Measurements from ENCODE around the gene KRT74. TPM values are rescaled to one million over a fixed set of nuclear protein-coding genes. Genes with fewer than 3 reads are reported as not detected.

Gene KRT74
- total and polyA plus RNA-seq, 9 of the 15 experiments (the other 6 are each of a cell fraction or from before 2014, with no cell fraction given) = not detected

DNA sequence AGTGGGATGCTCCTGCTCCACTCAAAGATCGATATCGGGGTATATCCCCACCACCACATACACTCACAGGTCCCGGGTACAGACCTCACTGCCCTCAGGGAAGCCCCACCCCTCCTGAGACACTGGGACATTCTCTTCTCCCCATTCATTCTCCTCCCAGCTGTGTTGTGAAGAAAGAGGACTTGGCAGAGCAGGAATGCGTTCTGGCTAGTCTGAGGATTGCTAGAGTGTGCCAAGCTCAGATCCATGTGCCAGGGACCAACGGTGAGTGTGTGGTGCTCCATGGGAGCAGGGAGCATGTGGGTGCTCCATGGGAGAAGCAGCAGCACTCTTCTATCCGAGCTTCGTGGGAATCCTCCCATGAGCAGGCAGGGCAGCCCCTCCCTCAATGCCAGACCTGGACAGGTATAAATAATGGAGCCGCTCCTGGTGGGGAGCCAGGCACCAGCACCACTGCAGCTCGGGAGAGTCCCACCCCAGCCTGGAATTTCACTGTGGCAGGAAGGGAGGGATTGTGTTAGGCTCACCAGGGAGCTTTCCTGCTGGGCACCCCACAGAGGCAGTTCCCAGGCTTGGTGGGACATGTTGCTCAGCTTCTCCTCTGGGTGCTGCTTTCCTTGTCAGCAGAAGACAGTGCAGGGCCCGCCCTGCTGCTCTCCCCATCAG lies 51.2 kb downstream of the KRT74 start:
- Histone ChIP-seq H3K4me3 (no peak overlapping the region), H3K4me2 (ENCODE audit: insufficient read depth, low read length) (no peak overlapping the region), H3K9ac (ENCODE audit: insufficient read depth in 1 of 2, low read depth in 2 of 2, low read length in 2 of 2) (no peak overlapping the region), H3K36me3 (ENCODE audit: control insufficient read depth, insufficient read depth, low read length) (no peaks in the 10 kb centered on the region), H2AFZ (ENCODE audit: low read depth, low read length) (no peak overlapping the region), H3K79me2 (ENCODE audit: control insufficient read depth, insufficient read depth, low read length) (no peaks in the 10 kb centered on the region), H3K27ac (ENCODE audit: extremely low read depth, low read depth, low read length) (no peak overlapping the region), H3K4me1 (replicated peaks in 1 of 2; ENCODE audit: control insufficient read depth in 2 of 2, insufficient read depth in 2 of 2, low read length in 2 of 2) (no peaks in the 10 kb centered on the region; a peak in 1 of 5 replicates), H4K20me1 (replicated peaks; ENCODE audit: control insufficient read depth, insufficient read depth, low read length) (peaks cover 4% of the 10 kb centered on the region; the same call in 1 of the 2 replicates), H3K9me1 (ENCODE audit: control insufficient read depth, insufficient read depth, low read length) (no peaks in the 10 kb centered on the region), H3K9me3 (replicated peaks; ENCODE audit: control insufficient read depth, insufficient read depth, low read depth, low read length) (no peaks in the 10 kb centered on the region), H3K27me3 (ENCODE audit: control insufficient read depth in 2 of 2, insufficient read depth in 2 of 2, low read length in 2 of 2) (peaks cover 15 to 72% of the 10 kb centered on the region in 2 experiments; a peak in 4 of 5 replicates)
- in situ Hi-C loops (cut with MboI) (no loop called here), intact Hi-C loops (cut with micrococcal nuclease) (no loop called here)
- ChIA-PET CTCF (ENCODE audit: low intra/inter-chr PET ratio) (no interaction called here), POLR2A (no interaction called here)
- WGBS (ENCODE audit: insufficient coverage, low coverage, missing lambda C conversion rate) = 0% methylated on average over 9 of the region's 10 CpGs
- no peak for DNase-seq (ENCODE audit: extremely low read depth in 1 of 4, low spot score in 3 of 4)
- no TSS peak for BruUV-seq (replicated peaks)
- FAIRE-seq = no peak
- TF ChIP-seq, protein P1, sequence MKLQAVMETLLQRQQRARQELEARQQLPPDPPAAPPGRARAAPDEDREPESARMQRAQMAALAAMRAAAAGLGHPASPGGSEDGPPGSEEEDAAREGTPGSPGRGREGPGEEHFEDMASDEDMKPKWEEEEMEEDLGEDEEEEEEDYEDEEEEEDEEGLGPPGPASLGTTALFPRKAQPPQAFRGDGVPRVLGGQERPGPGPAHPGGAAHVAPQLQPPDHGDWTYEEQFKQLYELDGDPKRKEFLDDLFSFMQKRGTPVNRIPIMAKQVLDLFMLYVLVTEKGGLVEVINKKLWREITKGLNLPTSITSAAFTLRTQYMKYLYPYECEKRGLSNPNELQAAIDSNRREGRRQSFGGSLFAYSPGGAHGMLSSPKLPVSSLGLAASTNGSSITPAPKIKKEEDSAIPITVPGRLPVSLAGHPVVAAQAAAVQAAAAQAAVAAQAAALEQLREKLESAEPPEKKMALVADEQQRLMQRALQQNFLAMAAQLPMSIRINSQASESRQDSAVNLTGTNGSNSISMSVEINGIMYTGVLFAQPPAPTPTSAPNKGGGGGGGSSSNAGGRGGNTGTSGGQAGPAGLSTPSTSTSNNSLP (IDR thresholded peaks at IDR 0.05; ENCODE audit: borderline replicate concordance, low read depth, low read length) = no peak
- TF ChIP-seq, protein P2, sequence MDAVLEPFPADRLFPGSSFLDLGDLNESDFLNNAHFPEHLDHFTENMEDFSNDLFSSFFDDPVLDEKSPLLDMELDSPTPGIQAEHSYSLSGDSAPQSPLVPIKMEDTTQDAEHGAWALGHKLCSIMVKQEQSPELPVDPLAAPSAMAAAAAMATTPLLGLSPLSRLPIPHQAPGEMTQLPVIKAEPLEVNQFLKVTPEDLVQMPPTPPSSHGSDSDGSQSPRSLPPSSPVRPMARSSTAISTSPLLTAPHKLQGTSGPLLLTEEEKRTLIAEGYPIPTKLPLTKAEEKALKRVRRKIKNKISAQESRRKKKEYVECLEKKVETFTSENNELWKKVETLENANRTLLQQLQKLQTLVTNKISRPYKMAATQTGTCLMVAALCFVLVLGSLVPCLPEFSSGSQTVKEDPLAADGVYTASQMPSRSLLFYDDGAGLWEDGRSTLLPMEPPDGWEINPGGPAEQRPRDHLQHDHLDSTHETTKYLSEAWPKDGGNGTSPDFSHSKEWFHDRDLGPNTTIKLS (IDR thresholded peaks at IDR 0.05; ENCODE audit: borderline replicate concordance, low read depth) = no peak
- TF ChIP-seq SMARCB1 (IDR thresholded peaks at IDR 0.05; ENCODE audit: insufficient read length, low read depth) (no peak), ZNF41 (CRISPR knock-in tag; conservative IDR thresholded peaks at IDR 0.05) (no peak)
- TF ChIP-seq, protein P3, sequence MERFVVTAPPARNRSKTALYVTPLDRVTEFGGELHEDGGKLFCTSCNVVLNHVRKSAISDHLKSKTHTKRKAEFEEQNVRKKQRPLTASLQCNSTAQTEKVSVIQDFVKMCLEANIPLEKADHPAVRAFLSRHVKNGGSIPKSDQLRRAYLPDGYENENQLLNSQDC (CRISPR knock-in tag; IDR thresholded peaks at IDR 0.05) = no peak
- TF ChIP-seq, protein P4, sequence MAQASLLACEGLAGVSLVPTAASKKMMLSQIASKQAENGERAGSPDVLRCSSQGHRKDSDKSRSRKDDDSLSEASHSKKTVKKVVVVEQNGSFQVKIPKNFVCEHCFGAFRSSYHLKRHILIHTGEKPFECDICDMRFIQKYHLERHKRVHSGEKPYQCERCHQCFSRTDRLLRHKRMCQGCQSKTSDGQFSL (CRISPR knock-in tag; IDR thresholded peaks at IDR 0.05) = no peak
- TF ChIP-seq, protein P4 (tag; IDR thresholded peaks at IDR 0.05) = no peak
- no peak for ATAC-seq
